Measurements from ENCODE around the gene RPS6KA2.

The RPS6KA2 gene

GRCh38 chr6:166461821-166462460 is 165.1 kb downstream of the RPS6KA2 start:
- H3K4me3 ChIP-seq (ENCODE audit: extremely low read depth, insufficient read depth, low read length, poor library complexity, severe bottlenecking), result no peak overlapping the region
- no peak overlapping the region for H3K27ac ChIP-seq (ENCODE audit: low read depth, low read length, severe bottlenecking)
- H3K36me3 ChIP-seq (ENCODE audit: control insufficient read depth, insufficient read depth, low read length), result no peaks in the 10 kb centered on the region
- H3K4me1 ChIP-seq (ENCODE audit: control insufficient read depth, insufficient read depth, low read length, poor library complexity, severe bottlenecking), result no peaks in the 10 kb centered on the region
- no peaks in the 10 kb centered on the region for H3K9me3 ChIP-seq (ENCODE audit: control insufficient read depth, low read length)
- WGBS, 2 experiments (ENCODE audit: insufficient coverage in 2 of 2), result 95 to 96% methylated on average over 4 to 6 of the region's 9 CpGs

GRCh38 chr6:166460473-166461437 is 166.3 kb downstream of the RPS6KA2 start:
- no peaks in the 10 kb centered on the region for H3K9me3 ChIP-seq (ENCODE audit: control insufficient read depth, low read length)
- no peaks in the 10 kb centered on the region for H3K36me3 ChIP-seq (ENCODE audit: control insufficient read depth, insufficient read depth, low read length)
- WGBS, 2 experiments (ENCODE audit: insufficient coverage in 2 of 2), result 85 to 89% methylated on average over 18 to 22 of the region's 25 CpGs
- no peaks in the 10 kb centered on the region for H3K4me1 ChIP-seq (ENCODE audit: control insufficient read depth, insufficient read depth, low read length, poor library complexity, severe bottlenecking)
- H3K4me3 ChIP-seq (ENCODE audit: extremely low read depth, insufficient read depth, low read length, poor library complexity, severe bottlenecking), result no peak overlapping the region
- no peak overlapping the region for H3K27ac ChIP-seq (ENCODE audit: low read depth, low read length, severe bottlenecking)

GRCh38 chr6:166459906-166460305 is 167.1 kb downstream of the RPS6KA2 start:
- Histone ChIP-seq H3K27ac (ENCODE audit: low read depth, low read length, severe bottlenecking) (no peak overlapping the region), H3K9me3 (ENCODE audit: control insufficient read depth, low read length) (no peaks in the 10 kb centered on the region), H3K36me3 (ENCODE audit: control insufficient read depth, insufficient read depth, low read length) (no peaks in the 10 kb centered on the region), H3K4me1 (ENCODE audit: control insufficient read depth, insufficient read depth, low read length, poor library complexity, severe bottlenecking) (no peaks in the 10 kb centered on the region), H3K4me3 (ENCODE audit: extremely low read depth, insufficient read depth, low read length, poor library complexity, severe bottlenecking) (no peak overlapping the region)
- 89 to 99% methylated on average over 10 of the region's 10 CpGs for WGBS, 2 experiments (ENCODE audit: insufficient coverage in 2 of 2)

- no peak overlapping the region for H3K27ac ChIP-seq (ENCODE audit: low read depth, low read length, severe bottlenecking)
- H3K36me3 ChIP-seq (ENCODE audit: control insufficient read depth, insufficient read depth, low read length), result no peaks in the 10 kb centered on the region
- H3K9me3 ChIP-seq (ENCODE audit: control insufficient read depth, low read length), result no peaks in the 10 kb centered on the region
- H3K4me3 ChIP-seq (ENCODE audit: extremely low read depth, insufficient read depth, low read length, poor library complexity, severe bottlenecking), result no peak overlapping the region
- H3K4me1 ChIP-seq (ENCODE audit: control insufficient read depth, insufficient read depth, low read length, poor library complexity, severe bottlenecking), result no peaks in the 10 kb centered on the region
- WGBS, 2 experiments (ENCODE audit: insufficient coverage in 2 of 2), result 92% methylated on average over 8 of the region's 8 CpGs
Observed at GRCh38 chr6:166459272-166459671, 167.8 kb downstream of the RPS6KA2 start.

GRCh38 chr6:166456395-166457156 is 170.5 kb downstream of the RPS6KA2 start:
- WGBS, 2 experiments (ENCODE audit: insufficient coverage in 2 of 2), result 66 to 75% methylated on average over 5 of the region's 6 CpGs
- H3K36me3 ChIP-seq (ENCODE audit: control insufficient read depth, insufficient read depth, low read length), result no peaks in the 10 kb centered on the region
- H3K4me3 ChIP-seq (ENCODE audit: extremely low read depth, insufficient read depth, low read length, poor library complexity, severe bottlenecking), result no peak overlapping the region
- no peaks in the 10 kb centered on the region for H3K9me3 ChIP-seq (ENCODE audit: control insufficient read depth, low read length)
- H3K4me1 ChIP-seq (ENCODE audit: control insufficient read depth, insufficient read depth, low read length, poor library complexity, severe bottlenecking), result no peaks in the 10 kb centered on the region
- no peak overlapping the region for H3K27ac ChIP-seq (ENCODE audit: low read depth, low read length, severe bottlenecking)

- Histone ChIP-seq H3K9me3 (ENCODE audit: control insufficient read depth, low read length) (no peaks in the 10 kb centered on the region), H3K36me3 (ENCODE audit: control insufficient read depth, insufficient read depth, low read length) (no peaks in the 10 kb centered on the region), H3K27ac (ENCODE audit: low read depth, low read length, severe bottlenecking) (no peak overlapping the region), H3K4me3 (ENCODE audit: extremely low read depth, insufficient read depth, low read length, poor library complexity, severe bottlenecking) (no peak overlapping the region), H3K4me1 (ENCODE audit: control insufficient read depth, insufficient read depth, low read length, poor library complexity, severe bottlenecking) (no peaks in the 10 kb centered on the region)
- WGBS, 2 experiments (ENCODE audit: insufficient coverage in 2 of 2), result 93 to 94% methylated on average over 18 of the region's 25 CpGs
Observed at GRCh38 chr6:166454692-166455515, 172.1 kb downstream of the RPS6KA2 start.

GRCh38 chr6:166453651-166454050 is 173.4 kb downstream of the RPS6KA2 start:
- no peaks in the 10 kb centered on the region for H3K4me1 ChIP-seq (ENCODE audit: control insufficient read depth, insufficient read depth, low read length, poor library complexity, severe bottlenecking)
- no peaks in the 10 kb centered on the region for H3K9me3 ChIP-seq (ENCODE audit: control insufficient read depth, low read length)
- H3K36me3 ChIP-seq (ENCODE audit: control insufficient read depth, insufficient read depth, low read length), result peaks cover 2% of the 10 kb centered on the region
- no peak overlapping the region for H3K4me3 ChIP-seq (ENCODE audit: extremely low read depth, insufficient read depth, low read length, poor library complexity, severe bottlenecking)
- H3K27ac ChIP-seq (ENCODE audit: low read depth, low read length, severe bottlenecking), result no peak overlapping the region
- WGBS, 2 experiments (ENCODE audit: insufficient coverage in 2 of 2), result 92 to 98% methylated on average over 4 to 5 of the region's 7 CpGs

GRCh38 chr6:166450167-166450873 is 176.7 kb downstream of the RPS6KA2 start:
- Histone ChIP-seq H3K9me3 (ENCODE audit: control insufficient read depth, low read length) (no peaks in the 10 kb centered on the region), H3K36me3 (ENCODE audit: control insufficient read depth, insufficient read depth, low read length) (peaks cover 9% of the 10 kb centered on the region), H3K27ac (ENCODE audit: low read depth, low read length, severe bottlenecking) (no peak overlapping the region), H3K4me1 (ENCODE audit: control insufficient read depth, insufficient read depth, low read length, poor library complexity, severe bottlenecking) (no peaks in the 10 kb centered on the region), H3K4me3 (ENCODE audit: extremely low read depth, insufficient read depth, low read length, poor library complexity, severe bottlenecking) (no peak overlapping the region)
- WGBS, 2 experiments (ENCODE audit: insufficient coverage in 2 of 2), result 71 to 84% methylated on average over 4 to 5 of the region's 5 CpGs

- Histone ChIP-seq H3K4me1 (ENCODE audit: control insufficient read depth, insufficient read depth, low read length, poor library complexity, severe bottlenecking) (no peaks in the 10 kb centered on the region), H3K9me3 (ENCODE audit: control insufficient read depth, low read length) (no peaks in the 10 kb centered on the region), H3K36me3 (ENCODE audit: control insufficient read depth, insufficient read depth, low read length) (peaks cover 9% of the 10 kb centered on the region), H3K27ac (ENCODE audit: low read depth, low read length, severe bottlenecking) (no peak overlapping the region), H3K4me3 (ENCODE audit: extremely low read depth, insufficient read depth, low read length, poor library complexity, severe bottlenecking) (no peak overlapping the region)
- WGBS, 2 experiments (ENCODE audit: insufficient coverage in 2 of 2), result 87 to 89% methylated on average over 6 to 8 of the region's 9 CpGs
Observed at GRCh38 chr6:166449641-166450040, 177.4 kb downstream of the RPS6KA2 start.
